Hepatocyte (in vitro differentiated cells): ENCODE data around the gene SNRPD3.

ENCODE experiments used
- EZH2 ChIP-seq: fragments of 200-600 bp; sonication (generic); IDR thresholded peaks from 2 replicates; pipeline ENCODE4 v1.6.1; 2016; ENCODE audit warnings: antibody characterized with exemption, mild to moderate bottlenecking, borderline replicate concordance
- EZH2phosphoT487 ChIP-seq: fragments of 200-600 bp; sonication (generic); IDR thresholded peaks from one replicate; pipeline ENCODE4 v1.6.1; 2018; ENCODE audit warnings: antibody characterized with exemption, mild to moderate bottlenecking, low read depth, moderate library complexity; ENCODE audit not compliant: unreplicated experiment, severe bottlenecking
- TF ChIP-seq, protein P1 (sequence below): fragments of 200-600 bp; sonication (generic); IDR thresholded peaks from 2 replicates; pipeline ENCODE4 v1.5.1; 2016; ENCODE audit warnings: antibody characterized with exemption, mild to moderate bottlenecking; ENCODE audit not compliant: poor library complexity

DNA sequence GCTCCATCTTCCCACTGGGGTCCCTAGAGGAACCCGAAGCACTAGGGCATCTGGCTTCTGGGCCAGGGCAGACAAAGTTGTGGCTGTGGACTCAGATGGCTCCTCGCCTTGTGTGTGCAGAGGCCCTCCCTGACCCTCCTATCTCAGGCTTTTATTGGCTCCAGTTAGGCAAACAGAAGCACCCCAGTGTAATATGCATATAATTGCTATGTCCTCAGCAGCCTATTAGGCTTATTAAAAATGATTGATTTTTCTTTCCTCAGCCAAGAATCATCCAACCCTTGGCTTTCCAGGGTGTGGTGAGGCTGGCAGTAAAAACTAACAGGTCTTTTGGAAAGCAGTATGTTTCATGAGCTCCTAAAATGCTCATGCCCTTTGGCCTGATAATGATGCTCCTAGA lies 38.4 kb upstream of the SNRPD3 start:
- TF ChIP-seq, protein P1, sequence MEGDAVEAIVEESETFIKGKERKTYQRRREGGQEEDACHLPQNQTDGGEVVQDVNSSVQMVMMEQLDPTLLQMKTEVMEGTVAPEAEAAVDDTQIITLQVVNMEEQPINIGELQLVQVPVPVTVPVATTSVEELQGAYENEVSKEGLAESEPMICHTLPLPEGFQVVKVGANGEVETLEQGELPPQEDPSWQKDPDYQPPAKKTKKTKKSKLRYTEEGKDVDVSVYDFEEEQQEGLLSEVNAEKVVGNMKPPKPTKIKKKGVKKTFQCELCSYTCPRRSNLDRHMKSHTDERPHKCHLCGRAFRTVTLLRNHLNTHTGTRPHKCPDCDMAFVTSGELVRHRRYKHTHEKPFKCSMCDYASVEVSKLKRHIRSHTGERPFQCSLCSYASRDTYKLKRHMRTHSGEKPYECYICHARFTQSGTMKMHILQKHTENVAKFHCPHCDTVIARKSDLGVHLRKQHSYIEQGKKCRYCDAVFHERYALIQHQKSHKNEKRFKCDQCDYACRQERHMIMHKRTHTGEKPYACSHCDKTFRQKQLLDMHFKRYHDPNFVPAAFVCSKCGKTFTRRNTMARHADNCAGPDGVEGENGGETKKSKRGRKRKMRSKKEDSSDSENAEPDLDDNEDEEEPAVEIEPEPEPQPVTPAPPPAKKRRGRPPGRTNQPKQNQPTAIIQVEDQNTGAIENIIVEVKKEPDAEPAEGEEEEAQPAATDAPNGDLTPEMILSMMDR = no peak
- TF ChIP-seq EZH2 (no peak), EZH2phosphoT487 (no peak)
